ENCODE measurements around the gene NHSL1.

The NHSL1 gene

GRCh38 chr6:138541823-138542481 is 42.7 kb upstream of the NHSL1 start:
- no peak overlapping the region for H3K4me3 ChIP-seq (replicated peaks; ENCODE audit: low read depth, low read length)
- DNase-seq (ENCODE audit: extremely low read depth, low read depth), result no peak
- TF ChIP-seq CTCF (IDR thresholded peaks at IDR 0.05; ENCODE audit: low read depth, low read length, missing control alignments), result no peak

- no peak for DNase-seq (ENCODE audit: extremely low read depth, low read depth)
- TF ChIP-seq CTCF (IDR thresholded peaks at IDR 0.05; ENCODE audit: low read depth, low read length, missing control alignments), result no peak
- H3K4me3 ChIP-seq (replicated peaks; ENCODE audit: low read depth, low read length), result no peak overlapping the region
Observed at GRCh38 chr6:138540468-138540867, 41.2 kb upstream of the NHSL1 start.

GRCh38 chr6:138539876-138540275 is 40.6 kb upstream of the NHSL1 start:
- TF ChIP-seq CTCF (IDR thresholded peaks at IDR 0.05; ENCODE audit: low read depth, low read length, missing control alignments), result no peak
- H3K4me3 ChIP-seq (replicated peaks; ENCODE audit: low read depth, low read length), result no peak overlapping the region
- no peak for DNase-seq (ENCODE audit: extremely low read depth, low read depth)

GRCh38 chr6:138538390-138539031 is 39.2 kb upstream of the NHSL1 start:
- H3K4me3 ChIP-seq (replicated peaks; ENCODE audit: low read depth, low read length), result no peak overlapping the region
- no peak for TF ChIP-seq CTCF (IDR thresholded peaks at IDR 0.05; ENCODE audit: low read depth, low read length, missing control alignments)
- DNase-seq (ENCODE audit: extremely low read depth, low read depth), result no peak

GRCh38 chr6:138537106-138537505 is 37.8 kb upstream of the NHSL1 start:
- DNase-seq (ENCODE audit: extremely low read depth, low read depth), result no peak
- TF ChIP-seq CTCF (IDR thresholded peaks at IDR 0.05; ENCODE audit: low read depth, low read length, missing control alignments), result no peak
- H3K4me3 ChIP-seq (replicated peaks; ENCODE audit: low read depth, low read length), result no peak overlapping the region

GRCh38 chr6:138535728-138536455 is 36.6 kb upstream of the NHSL1 start:
- no peak for DNase-seq (ENCODE audit: extremely low read depth, low read depth)
- no peak for TF ChIP-seq CTCF (IDR thresholded peaks at IDR 0.05; ENCODE audit: low read depth, low read length, missing control alignments)
- no peak overlapping the region for H3K4me3 ChIP-seq (replicated peaks; ENCODE audit: low read depth, low read length)
